ENCODE data around the gene PNMA8A.

DNA sequence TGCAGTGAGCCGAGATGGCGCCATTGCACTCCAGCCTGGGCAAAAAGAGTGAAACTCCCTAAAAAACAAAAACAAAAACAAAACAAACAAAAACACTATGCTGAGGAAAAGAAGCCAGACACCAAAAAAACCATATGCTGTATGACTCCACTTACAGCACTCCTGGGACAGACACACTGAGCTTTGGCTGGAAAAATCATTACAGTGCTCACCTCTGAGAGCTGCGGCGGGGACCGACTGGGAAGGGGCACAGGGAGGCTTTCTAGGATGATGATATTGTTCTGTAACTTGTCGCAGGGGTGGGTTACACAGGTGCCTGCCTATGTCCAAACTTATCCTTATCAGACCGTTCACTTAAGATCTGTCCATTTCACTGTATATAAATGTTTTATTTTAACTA is 7.8 kb downstream of the PNMA8A start:
- TF ChIP-seq, protein P1, sequence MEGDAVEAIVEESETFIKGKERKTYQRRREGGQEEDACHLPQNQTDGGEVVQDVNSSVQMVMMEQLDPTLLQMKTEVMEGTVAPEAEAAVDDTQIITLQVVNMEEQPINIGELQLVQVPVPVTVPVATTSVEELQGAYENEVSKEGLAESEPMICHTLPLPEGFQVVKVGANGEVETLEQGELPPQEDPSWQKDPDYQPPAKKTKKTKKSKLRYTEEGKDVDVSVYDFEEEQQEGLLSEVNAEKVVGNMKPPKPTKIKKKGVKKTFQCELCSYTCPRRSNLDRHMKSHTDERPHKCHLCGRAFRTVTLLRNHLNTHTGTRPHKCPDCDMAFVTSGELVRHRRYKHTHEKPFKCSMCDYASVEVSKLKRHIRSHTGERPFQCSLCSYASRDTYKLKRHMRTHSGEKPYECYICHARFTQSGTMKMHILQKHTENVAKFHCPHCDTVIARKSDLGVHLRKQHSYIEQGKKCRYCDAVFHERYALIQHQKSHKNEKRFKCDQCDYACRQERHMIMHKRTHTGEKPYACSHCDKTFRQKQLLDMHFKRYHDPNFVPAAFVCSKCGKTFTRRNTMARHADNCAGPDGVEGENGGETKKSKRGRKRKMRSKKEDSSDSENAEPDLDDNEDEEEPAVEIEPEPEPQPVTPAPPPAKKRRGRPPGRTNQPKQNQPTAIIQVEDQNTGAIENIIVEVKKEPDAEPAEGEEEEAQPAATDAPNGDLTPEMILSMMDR (conservative IDR thresholded peaks at IDR 0.05; ENCODE audit: low read length), result no peak
- no peak for TF ChIP-seq EZH2phosphoT487 (IDR thresholded peaks at IDR 0.05; ENCODE audit: borderline replicate concordance, low read depth, low read length)
